K562 (cell line): ENCODE data around the gene ERICH6. TPM values are rescaled to one million over a fixed set of nuclear protein-coding genes. Genes with fewer than 3 reads are reported as not detected.

Experiments used
- IRF9 ChIP-seq: fragments of 450-650 bp; IDR thresholded peaks from 2 replicates; pipeline ENCODE4 v1.6.1; 2016; ENCODE audit warnings: missing biosample characterization, missing genetic modification characterization
- MBD2 ChIP-seq: sonication (generic); IDR thresholded peaks from 2 replicates; pipeline ENCODE4 v1.6.1; 2016; ENCODE audit warnings: low read depth, borderline replicate concordance
- MGA ChIP-seq: fragments of 450-650 bp; IDR thresholded peaks from 2 replicates; pipeline ENCODE4 v1.6.1; 2016; ENCODE audit warnings: mild to moderate bottlenecking, moderate library complexity
- NKRF ChIP-seq: fragments of 450-650 bp; IDR thresholded peaks from 2 replicates; pipeline ENCODE4 v1.6.1; 2016; ENCODE audit warnings: borderline replicate concordance
- SNIP1 ChIP-seq: fragments of 450-650 bp; IDR thresholded peaks from 2 replicates; pipeline ENCODE4 v1.7.1; 2017; ENCODE audit warnings: low read depth, mild to moderate bottlenecking
- TOE1 ChIP-seq, 2 experiments: fragments of 450-650 bp in 1 of 2; sonication (generic) in 1 of 2; formaldehyde crosslinking in 1 of 2; IDR thresholded peaks; 2 replicates each; pipeline versions ENCODE4 v1.7.1 to v1.8.0; 2016 to 2022; ENCODE audit warnings: borderline replicate concordance in 2 of 2, mild to moderate bottlenecking in 2 of 2, antibody characterized with exemption in 1 of 2, inconsistent platforms in 1 of 2, low read depth in 1 of 2, missing genetic modification reagents in 1 of 2, moderate library complexity in 1 of 2
- ZFX ChIP-seq: sonication (generic); formaldehyde crosslinking; IDR thresholded peaks from 2 replicates; pipeline ENCODE4 v1.8.0; 2022; ENCODE audit warnings: mild to moderate bottlenecking, missing genetic modification reagents, moderate library complexity
- polyA plus RNA-seq, 8 experiments: library from polyadenylated mRNA; depleted of rRNA in 4 of 8; stranded (reverse) in 5 of 8; unstranded in 3 of 8; fragments of >200 nt; fragmentation: Nextera tagmentation in 2 of 8; fragmentation: Illumina TruSeq in 1 of 8; extraction: Ambion mirVana in 2 of 8; extraction: Trizol in 1 of 8; gene quantifications; 2 replicates each; pipeline versions ENCODE4 v1.2.1 to v1.2.3, GENCODE V29; 2011 to 2014; ENCODE audit warnings: inconsistent platforms in 1 of 8, missing spikeins in 1 of 8
- total RNA-seq, 7 experiments: library from RNA; depleted of rRNA in 6 of 7; stranded (reverse); fragments of >200 nt in 6 of 7; fragmentation: Illumina TruSeq in 2 of 7; extraction: Trizol in 2 of 7; gene quantifications; 2 replicates each; pipeline versions ENCODE4 v1.2.1 to v1.2.3, GENCODE V29; 2011 to 2021; ENCODE audit warnings: low replicate concordance in 1 of 7
- TF ChIP-seq, protein P1 (sequence below), 3 experiments: IDR thresholded peaks in 2 of 3; conservative IDR thresholded peaks in 1 of 3; 2 replicates each; pipeline ENCODE4 v1.5.1; 2011 to 2012; ENCODE audit warnings: low read length in 3 of 3, mild to moderate bottlenecking in 3 of 3, control low read depth in 2 of 3, improper control_type of control experiment in 1 of 3, inconsistent platforms in 1 of 3, low read depth in 1 of 3, mixed read lengths in 1 of 3, moderate library complexity in 1 of 3; ENCODE audit not compliant: insufficient read depth in 2 of 3

Gene ERICH6
- total and polyA plus RNA-seq, 9 of the 15 experiments (the other 6 are each of a cell fraction or from before 2014, with no cell fraction given) = not detected

- TF ChIP-seq MGA (peak; percentile 54), SNIP1 (peak; percentile 85), NKRF (0 out of 2 replicates have a peak, but pooled peaks have one; percentile 30), IRF9 (no peak), MBD2 (0 out of 2 replicates have a peak, but pooled peaks have one; percentile 26), TOE1 (IDR thresholded peaks at IDR 0.05; ENCODE audit: borderline replicate concordance) (peak; percentile 65; the same call in 1 of the 2 replicates), TOE1 (CRISPR knock-in tag; IDR thresholded peaks at IDR 0.05; ENCODE audit: borderline replicate concordance, low read depth) (no peak), ZFX (CRISPR knock-in tag) (peak; percentile 43)
- TF ChIP-seq, protein P1, sequence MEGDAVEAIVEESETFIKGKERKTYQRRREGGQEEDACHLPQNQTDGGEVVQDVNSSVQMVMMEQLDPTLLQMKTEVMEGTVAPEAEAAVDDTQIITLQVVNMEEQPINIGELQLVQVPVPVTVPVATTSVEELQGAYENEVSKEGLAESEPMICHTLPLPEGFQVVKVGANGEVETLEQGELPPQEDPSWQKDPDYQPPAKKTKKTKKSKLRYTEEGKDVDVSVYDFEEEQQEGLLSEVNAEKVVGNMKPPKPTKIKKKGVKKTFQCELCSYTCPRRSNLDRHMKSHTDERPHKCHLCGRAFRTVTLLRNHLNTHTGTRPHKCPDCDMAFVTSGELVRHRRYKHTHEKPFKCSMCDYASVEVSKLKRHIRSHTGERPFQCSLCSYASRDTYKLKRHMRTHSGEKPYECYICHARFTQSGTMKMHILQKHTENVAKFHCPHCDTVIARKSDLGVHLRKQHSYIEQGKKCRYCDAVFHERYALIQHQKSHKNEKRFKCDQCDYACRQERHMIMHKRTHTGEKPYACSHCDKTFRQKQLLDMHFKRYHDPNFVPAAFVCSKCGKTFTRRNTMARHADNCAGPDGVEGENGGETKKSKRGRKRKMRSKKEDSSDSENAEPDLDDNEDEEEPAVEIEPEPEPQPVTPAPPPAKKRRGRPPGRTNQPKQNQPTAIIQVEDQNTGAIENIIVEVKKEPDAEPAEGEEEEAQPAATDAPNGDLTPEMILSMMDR (IDR thresholded peaks at IDR 0.05 in 2 of 3, conservative IDR thresholded peaks at IDR 0.05 in 1 of 3; ENCODE audit: insufficient read depth in 2 of 3, low read depth in 1 of 3, low read length in 3 of 3) = peak in 1 of 3 experiments; percentile 31; a peak in 2 of 6 replicates
These were observed at the start of gene ERICH6 (continued) for GRCh38 chr3:150703756-150704344.
